ES-I3 (cell line): ENCODE data around the gene GDPD2.

Experiments used
- H3K36me3 ChIP-seq: 2 replicates; pipeline ENCODE4 v1.6.1; 2013; ENCODE audit warnings: mild to moderate bottlenecking, low read length, control low read depth, moderate library complexity; ENCODE audit not compliant: insufficient read depth
- H3K4me1 ChIP-seq: 2 replicates; pipeline ENCODE4 v1.6.1; 2013; ENCODE audit warnings: mild to moderate bottlenecking, control low read depth, low read length; ENCODE audit not compliant: insufficient read depth
- H3K9ac ChIP-seq: 2 replicates; pipeline ENCODE4 v1.6.1; 2013; ENCODE audit warnings: low read depth, mild to moderate bottlenecking, low read length, moderate library complexity
- H3K9me3 ChIP-seq: 2 replicates; pipeline ENCODE4 v1.6.1; 2013; ENCODE audit warnings: mild to moderate bottlenecking, low read length, moderate library complexity; ENCODE audit not compliant: control insufficient read depth, insufficient read depth

GDPD2 gene

GRCh38 chrX:70476166-70476933 is 53.2 kb downstream of the GDPD2 start:
- peak overlapping the region; percentile 37 for H3K9ac ChIP-seq

GRCh38 chrX:70476934-70477733 is 54.0 kb downstream of the GDPD2 start:
- no peaks in the 10 kb centered on the region for H3K9me3 ChIP-seq
- H3K4me1 ChIP-seq, result peaks cover 81% of the 10 kb centered on the region
- H3K9ac ChIP-seq, result peak overlapping the region; percentile 37
- peaks cover 11% of the 10 kb centered on the region for H3K36me3 ChIP-seq

More at GRCh38 chrX:70476166-70476933, 53.2 kb downstream of the GDPD2 start:
- Histone ChIP-seq H3K36me3 (peaks cover 4% of the 10 kb centered on the region; the same call in 1 of the 2 replicates), H3K9me3 (no peaks in the 10 kb centered on the region), H3K4me1 (peaks cover 81% of the 10 kb centered on the region)

GRCh38 chrX:70477734-70478075 is 54.6 kb downstream of the GDPD2 start:
- peak overlapping the region; percentile 9; the same call in 1 of the 2 replicates for H3K9ac ChIP-seq

GRCh38 chrX:70478526-70479245 is 55.6 kb downstream of the GDPD2 start:
- peaks cover 12% of the 10 kb centered on the region for H3K36me3 ChIP-seq
- H3K4me1 ChIP-seq, result peaks cover 73% of the 10 kb centered on the region
- no peaks in the 10 kb centered on the region for H3K9me3 ChIP-seq
- H3K9ac ChIP-seq, result no peak overlapping the region; the same call in 1 of the 2 replicates

More at GRCh38 chrX:70477734-70478075, 54.6 kb downstream of the GDPD2 start:
- peaks cover 12% of the 10 kb centered on the region for H3K36me3 ChIP-seq
- H3K9me3 ChIP-seq, result no peaks in the 10 kb centered on the region
- H3K4me1 ChIP-seq, result peaks cover 81% of the 10 kb centered on the region

DNA sequence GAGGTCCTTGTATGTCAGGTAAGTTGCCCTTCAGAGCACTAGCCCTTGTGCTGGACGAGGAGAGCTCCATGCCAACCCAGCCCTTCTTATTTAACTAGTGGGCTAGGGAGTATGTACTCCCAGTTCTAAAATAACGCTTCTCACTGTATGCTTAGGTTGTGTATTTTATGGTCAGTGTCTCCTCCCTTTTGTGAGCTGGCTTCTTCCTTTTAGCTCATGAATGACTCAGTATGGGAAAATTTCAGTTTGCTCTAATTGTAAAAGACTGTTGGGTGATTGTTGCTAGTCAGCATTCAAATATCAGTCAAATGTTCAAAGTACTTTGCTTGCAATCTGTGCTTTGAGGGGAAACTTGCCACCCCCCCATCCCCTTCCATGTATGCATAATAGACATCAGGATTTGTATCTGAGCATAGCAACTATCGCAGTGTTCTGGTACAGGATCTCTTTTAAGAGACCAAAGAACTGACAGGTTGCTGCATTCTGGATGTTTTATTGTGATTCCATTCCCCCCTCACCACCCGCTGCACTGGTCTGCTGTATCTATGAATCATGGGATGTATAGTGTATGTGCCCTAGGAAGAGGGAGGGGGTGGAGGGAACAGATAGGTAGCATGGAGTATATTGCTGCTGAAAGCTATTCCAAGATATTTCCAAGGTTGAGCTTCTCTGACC is 56.3 kb downstream of the GDPD2 start:
- H3K9ac ChIP-seq, result no peak overlapping the region; the same call in 1 of the 2 replicates
- H3K9me3 ChIP-seq, result no peaks in the 10 kb centered on the region

DNA sequence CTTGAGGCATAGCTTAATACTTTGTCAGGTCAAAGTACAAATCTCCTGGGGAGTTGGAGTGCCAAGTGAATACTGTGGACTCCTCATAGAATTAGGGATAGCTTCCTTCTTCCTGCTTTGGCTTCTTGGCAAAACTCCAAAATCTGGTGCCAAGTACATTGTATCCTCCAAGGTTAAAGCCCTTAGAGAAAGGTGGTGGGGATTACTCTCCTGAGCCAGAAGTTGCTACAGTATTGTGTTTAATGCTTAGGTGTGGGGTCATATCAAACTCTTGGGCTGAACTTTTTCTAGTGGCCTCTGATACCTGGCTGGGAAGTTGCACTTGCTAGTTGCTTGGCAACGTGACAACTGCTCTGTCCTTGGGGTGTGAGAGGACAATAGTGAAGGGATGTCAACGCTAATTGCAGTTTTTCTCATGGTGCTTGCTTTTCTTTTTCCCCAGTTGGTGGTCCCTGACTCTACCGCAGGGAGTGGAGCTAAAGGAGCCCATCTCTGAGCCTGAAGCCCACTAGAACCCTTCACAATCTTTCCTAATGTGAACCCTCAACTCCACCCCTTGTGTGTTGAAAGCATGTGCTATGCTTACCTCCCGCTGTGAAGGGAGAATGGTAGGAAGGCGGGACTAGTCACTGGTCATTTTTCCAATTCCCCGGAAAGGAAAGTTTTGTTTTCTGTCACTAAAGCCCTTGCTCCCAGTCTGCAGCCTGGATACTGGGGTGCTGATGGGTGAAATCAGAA is 57.0 kb downstream of the GDPD2 start:
- Histone ChIP-seq H3K9ac (no peak overlapping the region), H3K9me3 (no peaks in the 10 kb centered on the region), H3K4me1 (peaks cover 61% of the 10 kb centered on the region), H3K36me3 (peaks cover 15% of the 10 kb centered on the region)

More for the DNA sequence above, 56.3 kb downstream of the GDPD2 start:
- Histone ChIP-seq H3K36me3 (peaks cover 15% of the 10 kb centered on the region), H3K4me1 (peaks cover 66% of the 10 kb centered on the region)

- no peak overlapping the region for H3K9ac ChIP-seq
- H3K4me1 ChIP-seq, result peaks cover 55% of the 10 kb centered on the region
- no peaks in the 10 kb centered on the region for H3K9me3 ChIP-seq
Observed at GRCh38 chrX:70480660-70481018, 57.5 kb downstream of the GDPD2 start.

GRCh38 chrX:70481471-70482270 is 58.6 kb downstream of the GDPD2 start:
- Histone ChIP-seq H3K9ac (no peak overlapping the region), H3K9me3 (no peaks in the 10 kb centered on the region), H3K4me1 (peaks cover 45% of the 10 kb centered on the region), H3K36me3 (peaks cover 21% of the 10 kb centered on the region)

More at GRCh38 chrX:70480660-70481018, 57.5 kb downstream of the GDPD2 start:
- peaks cover 19% of the 10 kb centered on the region for H3K36me3 ChIP-seq

GRCh38 chrX:70482300-70482699 is 59.2 kb downstream of the GDPD2 start:
- Histone ChIP-seq H3K4me1 (peaks cover 39% of the 10 kb centered on the region), H3K9ac (no peak overlapping the region), H3K36me3 (peaks cover 21% of the 10 kb centered on the region), H3K9me3 (no peaks in the 10 kb centered on the region)
